ENCODE measurements around the gene STON1.

DNA sequence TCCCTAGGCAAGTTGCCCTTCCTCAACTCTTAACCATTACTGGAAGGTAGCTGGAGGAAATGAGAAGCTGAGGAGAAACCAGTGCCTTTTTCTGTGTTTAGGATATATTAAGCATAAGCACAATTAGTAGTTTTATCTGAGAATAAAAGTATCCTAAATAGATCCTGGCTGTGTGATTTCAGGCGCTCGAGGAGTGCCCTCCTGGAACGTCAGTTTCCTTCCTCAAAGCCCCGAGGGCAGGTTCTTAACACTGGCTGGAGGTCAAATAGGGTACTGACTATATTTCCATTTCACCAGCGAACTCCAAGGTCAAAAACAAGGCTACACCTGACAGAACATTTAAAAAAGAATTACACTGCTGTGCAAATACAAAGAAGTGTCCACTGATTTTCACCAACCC is 1.5 kb upstream of the STON1 start:
- TF ChIP-seq, protein P1, sequence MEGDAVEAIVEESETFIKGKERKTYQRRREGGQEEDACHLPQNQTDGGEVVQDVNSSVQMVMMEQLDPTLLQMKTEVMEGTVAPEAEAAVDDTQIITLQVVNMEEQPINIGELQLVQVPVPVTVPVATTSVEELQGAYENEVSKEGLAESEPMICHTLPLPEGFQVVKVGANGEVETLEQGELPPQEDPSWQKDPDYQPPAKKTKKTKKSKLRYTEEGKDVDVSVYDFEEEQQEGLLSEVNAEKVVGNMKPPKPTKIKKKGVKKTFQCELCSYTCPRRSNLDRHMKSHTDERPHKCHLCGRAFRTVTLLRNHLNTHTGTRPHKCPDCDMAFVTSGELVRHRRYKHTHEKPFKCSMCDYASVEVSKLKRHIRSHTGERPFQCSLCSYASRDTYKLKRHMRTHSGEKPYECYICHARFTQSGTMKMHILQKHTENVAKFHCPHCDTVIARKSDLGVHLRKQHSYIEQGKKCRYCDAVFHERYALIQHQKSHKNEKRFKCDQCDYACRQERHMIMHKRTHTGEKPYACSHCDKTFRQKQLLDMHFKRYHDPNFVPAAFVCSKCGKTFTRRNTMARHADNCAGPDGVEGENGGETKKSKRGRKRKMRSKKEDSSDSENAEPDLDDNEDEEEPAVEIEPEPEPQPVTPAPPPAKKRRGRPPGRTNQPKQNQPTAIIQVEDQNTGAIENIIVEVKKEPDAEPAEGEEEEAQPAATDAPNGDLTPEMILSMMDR (IDR thresholded peaks at IDR 0.05; ENCODE audit: low read depth, low read length): no peak
- no peak for TF ChIP-seq EZH2phosphoT487 (IDR thresholded peaks at IDR 0.05; ENCODE audit: low read depth)
